Kidney epithelial cell (primary cell): Measurements from ENCODE around the gene NTN1. TPM values are rescaled to one million over a fixed set of nuclear protein-coding genes. Genes with fewer than 3 reads are reported as not detected.

Experiments
- DNase-seq: peaks from one replicate; pipeline ENCODE4 v3.0.0-alpha.2; 2010; ENCODE audit warnings: low read depth
- H3K27me3 ChIP-seq: 2 replicates; pipeline ENCODE4 v1.6.0; 2011; ENCODE audit warnings: low read length; ENCODE audit not compliant: control insufficient read depth, insufficient read depth
- H3K36me3 ChIP-seq: 2 replicates; pipeline ENCODE4 v1.5.1; 2011; ENCODE audit warnings: low read length; ENCODE audit not compliant: control insufficient read depth, insufficient read depth
- H3K4me3 ChIP-seq: 2 replicates; pipeline ENCODE4 v1.5.1; 2011; ENCODE audit warnings: low read depth, mild to moderate bottlenecking, control low read depth, low read length
- total RNA-seq: library from RNA; depleted of rRNA; stranded (reverse); fragments of >200 nt; gene quantifications from 2 replicates; pipeline ENCODE4 v1.2.3, GENCODE V29; 2015
- TF ChIP-seq, protein P1 (sequence below): IDR thresholded peaks from 2 replicates; pipeline ENCODE4 v1.5.1; 2011; ENCODE audit warnings: mild to moderate bottlenecking, moderate library complexity, low read length, control low read depth, inconsistent platforms; ENCODE audit not compliant: insufficient read depth, poor library complexity, severe bottlenecking

Gene NTN1
- total RNA-seq, 1 donor from 2014 or later: 15.2 TPM

DNA sequence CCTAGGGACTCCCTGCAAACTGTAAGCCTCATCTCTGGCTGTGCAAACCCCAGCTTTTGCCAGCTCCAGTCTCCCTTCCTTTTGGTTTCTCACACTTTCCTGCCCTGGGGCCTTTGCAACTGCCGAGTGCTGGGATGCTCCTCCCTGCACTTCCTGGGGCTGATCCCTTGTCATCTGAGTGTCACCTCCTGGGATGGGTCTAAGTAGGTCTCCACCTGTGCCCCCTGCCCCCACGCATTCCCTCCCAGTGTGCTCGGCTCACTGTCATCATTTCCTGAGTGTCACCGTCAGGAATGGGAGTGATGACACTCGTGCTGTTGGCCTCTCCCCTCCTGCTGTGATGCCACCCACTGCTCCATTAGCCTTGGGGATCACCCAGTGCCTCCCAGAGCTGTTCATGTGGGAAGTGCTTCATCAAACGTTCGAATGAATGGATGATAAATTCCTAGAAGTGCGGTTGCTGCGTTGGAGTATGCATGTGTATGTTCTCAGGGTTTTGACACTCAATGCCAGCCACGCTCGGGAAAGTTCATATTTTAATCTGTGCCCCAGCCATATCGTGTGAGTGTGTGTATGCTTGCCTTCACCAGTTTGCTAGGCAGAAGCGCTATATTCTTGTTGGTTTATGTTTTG is 189.9 kb downstream of the NTN1 start:
- no peak for DNase-seq
- Histone ChIP-seq H3K36me3 (no peaks in the 10 kb centered on the region), H3K4me3 (no peak overlapping the region), H3K27me3 (peaks cover 2% of the 10 kb centered on the region)
- TF ChIP-seq, protein P1, sequence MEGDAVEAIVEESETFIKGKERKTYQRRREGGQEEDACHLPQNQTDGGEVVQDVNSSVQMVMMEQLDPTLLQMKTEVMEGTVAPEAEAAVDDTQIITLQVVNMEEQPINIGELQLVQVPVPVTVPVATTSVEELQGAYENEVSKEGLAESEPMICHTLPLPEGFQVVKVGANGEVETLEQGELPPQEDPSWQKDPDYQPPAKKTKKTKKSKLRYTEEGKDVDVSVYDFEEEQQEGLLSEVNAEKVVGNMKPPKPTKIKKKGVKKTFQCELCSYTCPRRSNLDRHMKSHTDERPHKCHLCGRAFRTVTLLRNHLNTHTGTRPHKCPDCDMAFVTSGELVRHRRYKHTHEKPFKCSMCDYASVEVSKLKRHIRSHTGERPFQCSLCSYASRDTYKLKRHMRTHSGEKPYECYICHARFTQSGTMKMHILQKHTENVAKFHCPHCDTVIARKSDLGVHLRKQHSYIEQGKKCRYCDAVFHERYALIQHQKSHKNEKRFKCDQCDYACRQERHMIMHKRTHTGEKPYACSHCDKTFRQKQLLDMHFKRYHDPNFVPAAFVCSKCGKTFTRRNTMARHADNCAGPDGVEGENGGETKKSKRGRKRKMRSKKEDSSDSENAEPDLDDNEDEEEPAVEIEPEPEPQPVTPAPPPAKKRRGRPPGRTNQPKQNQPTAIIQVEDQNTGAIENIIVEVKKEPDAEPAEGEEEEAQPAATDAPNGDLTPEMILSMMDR: no peak

DNA sequence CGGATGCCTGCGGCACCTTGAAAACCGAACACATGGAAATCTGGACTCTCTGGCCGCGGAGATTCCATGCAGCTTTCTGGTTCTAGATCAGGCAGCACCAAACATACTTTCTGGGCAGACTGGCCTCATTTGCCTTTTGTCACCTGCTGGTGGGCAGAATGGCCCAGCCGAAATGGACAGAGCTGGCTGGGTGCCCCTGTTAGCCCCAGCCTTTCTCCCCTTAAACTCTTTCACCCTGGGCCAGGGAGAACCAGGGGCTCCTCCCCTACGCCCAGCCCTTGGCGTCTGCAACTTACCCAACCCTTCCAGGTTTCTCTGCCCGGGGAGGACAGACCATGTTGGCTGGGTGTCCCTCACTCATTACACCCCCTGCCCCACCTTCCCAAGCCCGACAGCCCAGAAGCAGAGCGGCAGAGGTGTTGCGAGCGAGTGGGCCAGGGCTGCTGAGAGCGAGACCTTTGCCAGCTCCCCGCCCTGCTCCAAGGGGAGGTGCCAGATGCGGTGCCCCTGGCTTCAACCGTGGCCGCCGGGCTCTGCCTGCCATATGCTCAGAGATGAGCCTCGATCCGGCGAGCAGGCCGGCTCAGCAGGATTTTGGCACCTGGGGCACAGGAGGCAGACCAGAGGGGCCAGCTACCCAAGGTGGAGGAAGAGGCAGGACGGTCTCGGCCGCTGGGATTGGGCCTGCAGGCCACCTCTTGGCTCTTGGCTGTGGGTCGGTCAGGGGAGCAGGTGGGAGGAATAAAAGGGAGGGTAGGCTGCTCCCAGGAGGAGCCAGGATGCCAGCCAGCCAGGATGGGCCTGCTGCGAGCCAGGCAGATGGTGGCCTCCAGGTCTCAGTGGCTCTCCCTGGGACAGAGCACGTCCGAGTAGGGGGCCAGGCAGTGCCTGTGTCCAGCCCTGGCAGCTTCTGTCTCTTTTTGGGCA is 191.3 kb downstream of the NTN1 start:
- no peak for DNase-seq
- TF ChIP-seq, protein P1: no peak
- no peak overlapping the region for H3K4me3 ChIP-seq

DNA sequence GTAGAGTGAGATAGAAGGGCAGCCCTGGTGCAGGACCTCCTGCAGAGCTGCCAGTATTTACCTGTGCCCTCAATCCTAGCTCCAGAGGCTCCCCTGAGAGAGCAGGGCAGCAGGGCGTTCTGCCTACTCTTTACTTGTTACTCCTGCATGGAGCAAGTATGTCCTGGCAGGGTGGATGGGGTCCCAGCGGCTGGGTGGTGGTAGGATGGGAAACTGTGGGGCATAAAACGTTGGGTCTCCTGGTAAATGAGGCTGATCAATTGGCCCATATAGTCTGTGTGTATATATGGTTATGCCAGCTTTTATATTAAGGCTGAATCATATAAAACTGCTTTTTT is 192.0 kb downstream of the NTN1 start:
- Histone ChIP-seq H3K36me3 (no peaks in the 10 kb centered on the region), H3K4me3 (no peak overlapping the region), H3K27me3 (no peaks in the 10 kb centered on the region)
- TF ChIP-seq, protein P1: no peak
- no peak for DNase-seq

More for the DNA sequence above, 191.3 kb downstream of the NTN1 start:
- H3K36me3 ChIP-seq: no peaks in the 10 kb centered on the region
- no peaks in the 10 kb centered on the region for H3K27me3 ChIP-seq

DNA sequence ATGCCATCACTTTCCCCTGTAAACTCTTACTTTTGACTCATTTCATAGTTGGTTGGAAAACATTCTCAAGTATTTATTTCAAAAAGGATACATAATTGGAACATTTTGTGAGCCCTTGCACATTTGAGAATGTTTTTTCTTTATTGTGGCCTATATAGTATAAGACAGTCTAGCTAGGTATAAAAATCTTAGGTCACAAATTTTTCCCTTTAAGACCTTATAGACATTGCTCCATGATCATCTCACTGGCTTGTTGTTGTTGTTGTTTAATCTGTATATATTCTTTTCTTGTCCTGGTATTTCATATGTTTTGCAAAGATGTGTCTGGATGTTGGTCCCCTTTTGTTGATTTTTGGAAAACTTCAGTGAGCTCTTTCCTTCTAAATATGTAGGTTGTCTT is 194.2 kb downstream of the NTN1 start:
- DNase-seq: no peak
- Histone ChIP-seq H3K4me3 (no peak overlapping the region), H3K27me3 (no peaks in the 10 kb centered on the region), H3K36me3 (no peaks in the 10 kb centered on the region)
- TF ChIP-seq, protein P1: no peak

DNA sequence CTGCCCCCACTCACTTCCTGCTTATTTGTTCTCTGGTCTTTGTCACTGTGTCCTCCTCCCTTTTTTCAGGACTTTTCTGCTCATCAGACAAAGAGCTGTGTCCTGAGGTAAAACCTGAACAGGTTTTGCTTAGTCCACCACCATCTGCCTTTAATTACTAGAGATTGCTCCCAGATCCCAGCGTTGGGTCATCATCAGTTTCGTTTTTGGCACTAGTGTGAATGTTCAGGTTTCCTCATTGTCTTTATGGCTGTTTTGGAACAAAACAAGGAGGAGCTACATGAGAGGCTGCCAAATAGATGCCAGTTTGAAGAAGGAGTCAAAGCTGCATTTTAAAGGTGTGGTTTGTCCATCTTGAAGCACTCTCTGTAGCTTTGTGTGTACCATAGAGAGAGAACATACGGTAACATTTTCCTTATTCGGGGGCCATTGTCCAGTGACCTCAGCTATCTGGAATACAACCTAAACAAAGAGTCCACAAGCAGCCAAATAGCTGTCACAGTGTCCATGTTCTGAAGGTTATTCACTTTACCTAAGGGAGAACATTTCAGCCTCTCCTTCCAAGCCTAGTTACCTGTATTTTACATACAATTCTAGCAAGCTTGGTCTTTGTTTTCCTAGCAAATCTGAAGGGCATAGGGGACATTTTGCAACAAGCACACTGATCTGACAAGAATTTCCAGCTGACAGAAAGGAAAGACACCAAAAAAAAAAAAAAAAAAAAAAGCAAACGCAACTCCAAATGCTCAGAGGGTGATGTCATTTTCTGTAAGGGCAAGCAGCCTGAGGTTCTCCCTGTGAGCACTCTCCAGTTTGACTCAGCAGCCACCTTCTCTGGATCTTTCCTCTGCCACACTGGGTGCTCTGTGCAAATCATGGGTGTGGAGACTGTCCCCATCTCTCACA is 196.1 kb downstream of the NTN1 start:
- DNase-seq: no peak
- TF ChIP-seq, protein P1: no peak
- H3K36me3 ChIP-seq: no peaks in the 10 kb centered on the region
- no peak overlapping the region for H3K4me3 ChIP-seq
- H3K27me3 ChIP-seq: no peaks in the 10 kb centered on the region
